Measurements from ENCODE around the gene KCNMA1.

DNA sequence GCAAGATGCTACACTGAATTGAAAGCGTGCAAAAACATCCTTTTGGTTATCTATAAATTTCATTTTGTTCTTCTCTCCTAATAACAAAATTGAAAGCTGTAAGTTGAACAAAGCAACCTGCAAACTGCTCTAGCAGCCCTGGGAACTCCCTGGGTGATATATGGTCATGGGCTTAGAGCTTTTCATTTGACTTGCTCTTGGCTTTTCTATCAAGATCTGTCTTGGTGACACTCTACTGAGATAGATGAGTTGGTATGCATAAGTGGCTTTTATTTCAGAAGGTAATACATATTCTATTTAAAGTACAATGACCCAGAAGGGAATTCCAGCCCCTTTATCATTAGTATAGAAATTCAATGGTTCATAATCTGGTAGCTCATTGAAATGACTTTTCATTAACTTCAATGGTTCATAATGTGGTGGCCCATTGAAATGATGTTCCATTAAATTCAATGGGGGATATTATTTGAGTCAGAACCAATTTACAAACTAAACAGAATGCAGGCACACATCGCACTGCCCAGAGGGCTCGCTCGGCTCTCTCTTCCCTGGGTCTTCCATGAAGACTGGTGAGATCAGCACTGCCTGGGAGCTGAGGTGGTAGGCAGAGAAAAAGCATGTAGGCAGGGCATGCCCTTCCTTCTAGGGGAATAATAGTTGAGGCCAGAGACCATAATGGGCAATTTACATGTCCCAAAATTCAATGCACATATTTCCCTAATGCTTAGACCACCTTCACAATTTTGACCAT lies 10.1 kb upstream of the KCNMA1 start:
- TF ChIP-seq, protein P1, sequence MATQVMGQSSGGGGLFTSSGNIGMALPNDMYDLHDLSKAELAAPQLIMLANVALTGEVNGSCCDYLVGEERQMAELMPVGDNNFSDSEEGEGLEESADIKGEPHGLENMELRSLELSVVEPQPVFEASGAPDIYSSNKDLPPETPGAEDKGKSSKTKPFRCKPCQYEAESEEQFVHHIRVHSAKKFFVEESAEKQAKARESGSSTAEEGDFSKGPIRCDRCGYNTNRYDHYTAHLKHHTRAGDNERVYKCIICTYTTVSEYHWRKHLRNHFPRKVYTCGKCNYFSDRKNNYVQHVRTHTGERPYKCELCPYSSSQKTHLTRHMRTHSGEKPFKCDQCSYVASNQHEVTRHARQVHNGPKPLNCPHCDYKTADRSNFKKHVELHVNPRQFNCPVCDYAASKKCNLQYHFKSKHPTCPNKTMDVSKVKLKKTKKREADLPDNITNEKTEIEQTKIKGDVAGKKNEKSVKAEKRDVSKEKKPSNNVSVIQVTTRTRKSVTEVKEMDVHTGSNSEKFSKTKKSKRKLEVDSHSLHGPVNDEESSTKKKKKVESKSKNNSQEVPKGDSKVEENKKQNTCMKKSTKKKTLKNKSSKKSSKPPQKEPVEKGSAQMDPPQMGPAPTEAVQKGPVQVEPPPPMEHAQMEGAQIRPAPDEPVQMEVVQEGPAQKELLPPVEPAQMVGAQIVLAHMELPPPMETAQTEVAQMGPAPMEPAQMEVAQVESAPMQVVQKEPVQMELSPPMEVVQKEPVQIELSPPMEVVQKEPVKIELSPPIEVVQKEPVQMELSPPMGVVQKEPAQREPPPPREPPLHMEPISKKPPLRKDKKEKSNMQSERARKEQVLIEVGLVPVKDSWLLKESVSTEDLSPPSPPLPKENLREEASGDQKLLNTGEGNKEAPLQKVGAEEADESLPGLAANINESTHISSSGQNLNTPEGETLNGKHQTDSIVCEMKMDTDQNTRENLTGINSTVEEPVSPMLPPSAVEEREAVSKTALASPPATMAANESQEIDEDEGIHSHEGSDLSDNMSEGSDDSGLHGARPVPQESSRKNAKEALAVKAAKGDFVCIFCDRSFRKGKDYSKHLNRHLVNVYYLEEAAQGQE (IDR thresholded peaks at IDR 0.05; ENCODE audit: low read depth): no peak
- no peak for TF ChIP-seq YY1 (IDR thresholded peaks at IDR 0.05; ENCODE audit: low read depth)
- TF ChIP-seq, protein P2, sequence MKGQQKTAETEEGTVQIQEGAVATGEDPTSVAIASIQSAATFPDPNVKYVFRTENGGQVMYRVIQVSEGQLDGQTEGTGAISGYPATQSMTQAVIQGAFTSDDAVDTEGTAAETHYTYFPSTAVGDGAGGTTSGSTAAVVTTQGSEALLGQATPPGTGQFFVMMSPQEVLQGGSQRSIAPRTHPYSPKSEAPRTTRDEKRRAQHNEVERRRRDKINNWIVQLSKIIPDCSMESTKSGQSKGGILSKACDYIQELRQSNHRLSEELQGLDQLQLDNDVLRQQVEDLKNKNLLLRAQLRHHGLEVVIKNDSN (IDR thresholded peaks at IDR 0.05): no peak
- TF ChIP-seq EGR1 (IDR thresholded peaks at IDR 0.05): no peak
- no peak for TF ChIP-seq ZBTB7A (IDR thresholded peaks at IDR 0.05; ENCODE audit: low read depth)
- TF ChIP-seq NFIC (IDR thresholded peaks at IDR 0.05): no peak
- no peak for TF ChIP-seq RAD21 (IDR thresholded peaks at IDR 0.05; ENCODE audit: low read depth)
- TF ChIP-seq TAF1 (IDR thresholded peaks at IDR 0.05; ENCODE audit: low read depth): no peak
- TF ChIP-seq FOXM1 (IDR thresholded peaks at IDR 0.05; ENCODE audit: borderline replicate concordance, low read depth): no peak
- TF ChIP-seq CREB1 (IDR thresholded peaks at IDR 0.05; ENCODE audit: low read depth): no peak
- TF ChIP-seq, protein P3, sequence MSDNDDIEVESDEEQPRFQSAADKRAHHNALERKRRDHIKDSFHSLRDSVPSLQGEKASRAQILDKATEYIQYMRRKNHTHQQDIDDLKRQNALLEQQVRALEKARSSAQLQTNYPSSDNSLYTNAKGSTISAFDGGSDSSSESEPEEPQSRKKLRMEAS (IDR thresholded peaks at IDR 0.05): no peak

All from Ishikawa (cell line).